Testis (tissue), 2 donors: ENCODE data around the gene KRTAP13-4.

ENCODE experiments used
- POLR2A ChIP-seq: fragments of 450-650 bp; IDR thresholded peaks from one replicate; pipeline ENCODE4 v1.6.1; 2017; ENCODE audit warnings: antibody characterized with exemption, mild to moderate bottlenecking, moderate library complexity
- TF ChIP-seq, protein P1 (sequence below), 3 experiments: fragments of 450-650 bp in 2 of 3; fragments of 200-600 bp in 1 of 3; sonication (generic) in 1 of 3; IDR thresholded peaks; one replicate each; pipeline ENCODE4 v1.5.1; 2016 to 2019; ENCODE audit warnings: antibody characterized with exemption in 3 of 3, mild to moderate bottlenecking in 2 of 3, moderate library complexity in 1 of 3

DNA sequence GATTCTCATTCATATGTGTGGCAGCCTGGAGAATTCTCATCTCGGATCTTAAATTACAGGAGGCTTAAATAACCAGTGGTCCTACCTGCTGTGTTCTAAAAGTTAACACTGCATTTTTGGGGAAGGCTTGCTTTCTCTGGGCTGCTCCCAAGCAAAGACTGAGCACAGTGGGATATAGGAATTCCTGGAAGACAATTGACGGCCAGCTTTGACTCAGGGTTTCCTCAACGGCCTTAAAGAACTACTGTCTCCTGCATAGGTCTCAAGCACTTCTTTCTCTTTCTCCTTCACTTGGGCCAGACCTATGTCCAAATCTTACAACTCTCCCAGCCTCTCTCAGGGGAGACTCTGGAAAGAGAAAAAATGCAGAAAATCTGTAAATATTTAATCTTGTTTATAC, 3.3 kb upstream of the KRTAP13-4 start:
- TF ChIP-seq, protein P1, sequence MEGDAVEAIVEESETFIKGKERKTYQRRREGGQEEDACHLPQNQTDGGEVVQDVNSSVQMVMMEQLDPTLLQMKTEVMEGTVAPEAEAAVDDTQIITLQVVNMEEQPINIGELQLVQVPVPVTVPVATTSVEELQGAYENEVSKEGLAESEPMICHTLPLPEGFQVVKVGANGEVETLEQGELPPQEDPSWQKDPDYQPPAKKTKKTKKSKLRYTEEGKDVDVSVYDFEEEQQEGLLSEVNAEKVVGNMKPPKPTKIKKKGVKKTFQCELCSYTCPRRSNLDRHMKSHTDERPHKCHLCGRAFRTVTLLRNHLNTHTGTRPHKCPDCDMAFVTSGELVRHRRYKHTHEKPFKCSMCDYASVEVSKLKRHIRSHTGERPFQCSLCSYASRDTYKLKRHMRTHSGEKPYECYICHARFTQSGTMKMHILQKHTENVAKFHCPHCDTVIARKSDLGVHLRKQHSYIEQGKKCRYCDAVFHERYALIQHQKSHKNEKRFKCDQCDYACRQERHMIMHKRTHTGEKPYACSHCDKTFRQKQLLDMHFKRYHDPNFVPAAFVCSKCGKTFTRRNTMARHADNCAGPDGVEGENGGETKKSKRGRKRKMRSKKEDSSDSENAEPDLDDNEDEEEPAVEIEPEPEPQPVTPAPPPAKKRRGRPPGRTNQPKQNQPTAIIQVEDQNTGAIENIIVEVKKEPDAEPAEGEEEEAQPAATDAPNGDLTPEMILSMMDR (IDR thresholded peaks at IDR 0.05): no peak
- no peak for TF ChIP-seq POLR2A
